Stomach (tissue), 9 donors: Measurements from ENCODE around the gene CYP4F11. TPM values are rescaled to one million over a fixed set of nuclear protein-coding genes. Genes with fewer than 3 reads are reported as not detected.

Experiments used
- DNase-seq, 2 donors: peaks; one replicate each; pipeline versions ENCODE4 v3.0.0 to v3.0.0-alpha.2; 2013 to 2019
- H3K27ac ChIP-seq, 5 donors: fragments of 200-600 bp in 4 of 5; sonication (generic) in 4 of 5; one replicate each; pipeline ENCODE4 v1.5.1; 2013 to 2019; ENCODE audit warnings: mild to moderate bottlenecking in 1 of 5, moderate library complexity in 1 of 5
- H3K27me3 ChIP-seq, 3 donors: fragments of 200-600 bp; sonication (generic); one replicate each; pipeline ENCODE4 v1.5.1; 2017 to 2019; ENCODE audit warnings: mixed run types in 1 of 3
- H3K36me3 ChIP-seq, 4 donors: fragments of 200-600 bp; sonication (generic); 1 replicate in 3 of 4; 2 replicates in 1 of 4; pipeline ENCODE4 v1.5.1; 2016 to 2019
- H3K4me1 ChIP-seq, 4 donors: fragments of 200-600 bp; sonication (generic); one replicate each; pipeline ENCODE4 v1.5.1; 2016 to 2019
- H3K4me3 ChIP-seq, 4 donors: fragments of 200-600 bp; sonication (generic) in 3 of 4; one replicate each; pipeline ENCODE4 v1.5.1; 2016 to 2019; ENCODE audit warnings: mild to moderate bottlenecking in 1 of 4
- H3K9me3 ChIP-seq, 4 donors: fragments of 200-600 bp; sonication (generic); one replicate each; pipeline ENCODE4 v1.5.1; 2016 to 2019
- CTCF ChIP-seq, 7 experiments: fragments of 450-650 bp in 4 of 7; fragments of 200-600 bp in 3 of 7; sonication (generic) in 3 of 7; IDR thresholded peaks; one replicate each; pipeline ENCODE4 v1.5.1; 2016 to 2019; ENCODE audit warnings: antibody characterized with exemption in 7 of 7, control low read depth in 2 of 7, mild to moderate bottlenecking in 1 of 7
- EP300 ChIP-seq: sonication (generic); formaldehyde crosslinking; IDR thresholded peaks from one replicate; pipeline ENCODE4 v1.6.1; 2017; ENCODE audit warnings: antibody characterized with exemption
- POLR2A ChIP-seq, 4 donors: fragments of 450-650 bp; IDR thresholded peaks; one replicate each; pipeline ENCODE4 v1.6.1; 2016; ENCODE audit warnings: antibody characterized with exemption in 4 of 4, control low read depth in 2 of 4, mild to moderate bottlenecking in 1 of 4, moderate library complexity in 1 of 4
- POLR2AphosphoS5 ChIP-seq, 3 donors: sonication (generic); formaldehyde crosslinking; IDR thresholded peaks; one replicate each; pipeline ENCODE4 v1.6.1; 2016; ENCODE audit warnings: antibody characterized with exemption in 3 of 3
- WGBS, 5 donors: extraction: QIAGEN DNeasy Blood & Tissue Kit in 3 of 5; methylation state at CpG; one replicate each; pipeline versions ENCODE4 v1.1.5 to v1.1.7; 2013 to 2018; 5-methylcytosine and 5-hydroxymethylcytosine counted together
- intact Hi-C: fragments of 100-400 bp; cut with DNase I; formaldehyde crosslinking; loops from one replicate; pipeline ENCODE4 v1.15.1; 2023; ENCODE audit warnings: low total_unique reads
- polyA plus RNA-seq, 3 donors: library from polyadenylated mRNA; stranded (reverse); fragments of 200-250 nt; gene quantifications; one replicate each; pipeline ENCODE4 v1.2.3, GENCODE V29; 2013
- total RNA-seq, 5 donors: library from RNA; depleted of rRNA; stranded (reverse); fragments of >200 nt; gene quantifications; one replicate each; pipeline versions ENCODE4 v1.1.0 to v1.2.3, GENCODE V29; 2014 to 2016
- donor health status: healthy with polysubstance abuse.
- donor health status: Bipolar disorder and iron deficiency.
- donor health status: healthy.

Gene CYP4F11
- total and polyA plus RNA-seq, 8 donors: 0.18 to 20.0 (median 1.5) TPM; not detected in 1

GRCh38 chr19:15954820-15955219, 20.5 kb upstream of the CYP4F11 start:
- 77 to 82% (median 81%) methylated on average over 6 of the region's 6 CpGs for WGBS, 5 donors
- no peaks in the 10 kb centered on the region for H3K4me1 ChIP-seq
- intact Hi-C loops: no loop called here
- H3K27ac ChIP-seq: no peak overlapping the region
- TF ChIP-seq POLR2AphosphoS5 (IDR thresholded peaks at IDR 0.05) (no peak), CTCF (IDR thresholded peaks at IDR 0.05) (no peak), POLR2A (IDR thresholded peaks at IDR 0.05) (no peak), EP300 (no peak)
- no peaks in the 10 kb centered on the region for H3K9me3 ChIP-seq
- H3K27me3 ChIP-seq: peaks cover 0 to 52% (median 14%) of the 10 kb centered on the region in 3 donors
- H3K36me3 ChIP-seq: no peaks in the 10 kb centered on the region
- no peak for DNase-seq
- H3K4me3 ChIP-seq: no peak overlapping the region

GRCh38 chr19:15948223-15949058, 14.1 kb upstream of the CYP4F11 start, which contains the start of gene OR10H4:
Gene OR10H4 (plus strand): TSS chr19:15949008. CDS start chr19:15949008, 0 bp downstream.
- H3K4me1 ChIP-seq: no peaks in the 10 kb centered on the region
- TF ChIP-seq POLR2A (IDR thresholded peaks at IDR 0.05) (no peak), EP300 (no peak), POLR2AphosphoS5 (IDR thresholded peaks at IDR 0.05) (no peak), CTCF (IDR thresholded peaks at IDR 0.05) (no peak)
- H3K27ac ChIP-seq: no peak within 1 kb of the TSS
- intact Hi-C loops: no loop called here
- H3K9me3 ChIP-seq: peaks cover 9 to 40% (median 35%) of the 10 kb centered on the region in 4 donors
- H3K27me3 ChIP-seq: peaks cover 0 to 7% (median 0%) of the 10 kb centered on the region in 3 donors
- H3K4me3 ChIP-seq: no peak within 1 kb of the TSS
- DNase-seq: no peak
- no peaks in the 10 kb centered on the region for H3K36me3 ChIP-seq

GRCh38 chr19:15945301-15945700, 11.0 kb upstream of the CYP4F11 start:
- no peaks in the 10 kb centered on the region for H3K4me1 ChIP-seq
- H3K27me3 ChIP-seq: peaks cover 0 to 7% (median 0%) of the 10 kb centered on the region in 3 donors
- H3K9me3 ChIP-seq: peaks cover 9 to 40% (median 35%) of the 10 kb centered on the region in 4 donors
- no peak for DNase-seq
- no peak overlapping the region for H3K4me3 ChIP-seq
- no peak for TF ChIP-seq EP300
- TF ChIP-seq POLR2AphosphoS5 (IDR thresholded peaks at IDR 0.05): no peak
- TF ChIP-seq POLR2A (IDR thresholded peaks at IDR 0.05): no peak
- TF ChIP-seq CTCF (IDR thresholded peaks at IDR 0.05): no peak
- H3K36me3 ChIP-seq: no peaks in the 10 kb centered on the region
- H3K27ac ChIP-seq: no peak overlapping the region
- WGBS, 5 donors: 40 to 47% (median 45%) methylated on average over 4 of the region's 4 CpGs
- intact Hi-C loops: no loop called here

DNA sequence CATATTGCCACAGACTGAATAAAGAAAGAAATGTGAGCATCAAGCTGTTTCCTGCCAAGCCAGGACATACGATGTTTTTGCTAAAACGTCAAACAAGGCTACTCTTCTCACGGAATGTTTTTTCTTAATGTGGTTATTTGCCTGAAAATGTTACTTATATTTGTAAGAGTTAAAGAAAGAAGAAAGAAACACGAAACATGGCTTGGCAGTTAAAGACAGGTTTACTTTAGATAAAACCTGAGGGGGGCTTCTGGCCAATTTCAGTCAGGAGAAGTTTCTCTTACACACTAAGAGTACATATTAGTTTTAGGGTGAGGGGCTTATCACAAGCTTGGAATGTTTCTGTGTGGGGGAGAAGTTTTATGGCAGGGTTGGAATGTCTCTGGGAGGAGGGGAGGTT, 10.1 kb upstream of the CYP4F11 start:
- H3K4me3 ChIP-seq: no peak overlapping the region
- H3K36me3 ChIP-seq: no peaks in the 10 kb centered on the region
- TF ChIP-seq EP300: no peak
- no peak for TF ChIP-seq CTCF (IDR thresholded peaks at IDR 0.05)
- TF ChIP-seq POLR2AphosphoS5 (IDR thresholded peaks at IDR 0.05): no peak
- no peak for TF ChIP-seq POLR2A (IDR thresholded peaks at IDR 0.05)
- H3K4me1 ChIP-seq: no peaks in the 10 kb centered on the region
- H3K27me3 ChIP-seq: peaks cover 0 to 12% (median 0%) of the 10 kb centered on the region in 3 donors
- DNase-seq: no peak
- intact Hi-C loops: no loop called here
- peaks cover 9 to 36% (median 33%) of the 10 kb centered on the region in 4 donors for H3K9me3 ChIP-seq
- no peak overlapping the region for H3K27ac ChIP-seq
- 62 to 71% (median 64%) methylated on average over 4 of the region's 4 CpGs for WGBS, 5 donors
